ENCODE measurements around the gene ANGPTL2.

DNA sequence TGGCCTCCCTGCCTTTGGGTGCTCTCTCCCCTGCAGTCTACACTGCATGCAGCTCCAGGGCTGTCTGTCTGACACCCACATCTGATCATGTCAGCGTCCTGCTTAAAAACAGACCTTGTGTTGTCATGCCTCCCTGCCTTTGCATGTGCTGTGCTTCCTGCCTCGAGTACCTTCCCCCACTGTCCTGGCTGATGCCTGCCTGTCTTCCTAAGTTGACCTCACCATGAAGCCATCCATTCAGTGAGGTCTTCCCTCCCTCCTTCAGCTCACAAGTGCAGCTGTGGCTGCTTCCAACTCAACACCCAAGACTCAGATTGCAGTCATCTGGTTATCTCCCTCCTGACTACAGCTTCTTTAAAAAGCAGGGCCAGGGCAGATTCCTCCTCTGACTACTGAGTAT, 5.5 kb downstream of the ANGPTL2 start:
- TF ChIP-seq, protein P1, sequence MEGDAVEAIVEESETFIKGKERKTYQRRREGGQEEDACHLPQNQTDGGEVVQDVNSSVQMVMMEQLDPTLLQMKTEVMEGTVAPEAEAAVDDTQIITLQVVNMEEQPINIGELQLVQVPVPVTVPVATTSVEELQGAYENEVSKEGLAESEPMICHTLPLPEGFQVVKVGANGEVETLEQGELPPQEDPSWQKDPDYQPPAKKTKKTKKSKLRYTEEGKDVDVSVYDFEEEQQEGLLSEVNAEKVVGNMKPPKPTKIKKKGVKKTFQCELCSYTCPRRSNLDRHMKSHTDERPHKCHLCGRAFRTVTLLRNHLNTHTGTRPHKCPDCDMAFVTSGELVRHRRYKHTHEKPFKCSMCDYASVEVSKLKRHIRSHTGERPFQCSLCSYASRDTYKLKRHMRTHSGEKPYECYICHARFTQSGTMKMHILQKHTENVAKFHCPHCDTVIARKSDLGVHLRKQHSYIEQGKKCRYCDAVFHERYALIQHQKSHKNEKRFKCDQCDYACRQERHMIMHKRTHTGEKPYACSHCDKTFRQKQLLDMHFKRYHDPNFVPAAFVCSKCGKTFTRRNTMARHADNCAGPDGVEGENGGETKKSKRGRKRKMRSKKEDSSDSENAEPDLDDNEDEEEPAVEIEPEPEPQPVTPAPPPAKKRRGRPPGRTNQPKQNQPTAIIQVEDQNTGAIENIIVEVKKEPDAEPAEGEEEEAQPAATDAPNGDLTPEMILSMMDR (IDR thresholded peaks at IDR 0.05; ENCODE audit: low read depth, low read length, poor library complexity, severe bottlenecking): no peak
- TF ChIP-seq EZH2phosphoT487 (IDR thresholded peaks at IDR 0.05; ENCODE audit: borderline replicate concordance, low read length): no peak
